Testis (tissue), 2 donors: ENCODE measurements around the gene TMEM80.

Experiments
- CTCF ChIP-seq, 3 experiments: fragments of 450-650 bp in 2 of 3; fragments of 200-600 bp in 1 of 3; sonication (generic) in 1 of 3; IDR thresholded peaks; one replicate each; pipeline ENCODE4 v1.5.1; 2016 to 2019; ENCODE audit warnings: antibody characterized with exemption in 3 of 3, mild to moderate bottlenecking in 2 of 3, moderate library complexity in 1 of 3
- POLR2A ChIP-seq: fragments of 450-650 bp; IDR thresholded peaks from one replicate; pipeline ENCODE4 v1.6.1; 2017; ENCODE audit warnings: antibody characterized with exemption, mild to moderate bottlenecking, moderate library complexity

GRCh38 chr11:693887-694562, 1.6 kb upstream of the TMEM80 start:
- TF ChIP-seq POLR2A (no peak), CTCF (IDR thresholded peaks at IDR 0.05) (no peak)
